Aorta (tissue), 5 donors: ENCODE measurements around the gene FOXN1. TPM values are rescaled to one million over a fixed set of nuclear protein-coding genes. Genes with fewer than 3 reads are reported as not detected.

Experiments used
- ATAC-seq: fragments of 200-7000 bp; cut with Tn5 transposase; one replicate; pipeline ENCODE4 v1.9.1; 2022; ENCODE audit warnings: moderate library complexity; ENCODE audit not compliant: low FRiP score
- DNase-seq, 2 donors: peaks; one replicate each; pipeline ENCODE4 v3.0.0-alpha.2; 2020
- H3K27ac ChIP-seq, 2 donors: one replicate each; pipeline ENCODE4 v1.5.1; 2013; ENCODE audit warnings: low read length in 2 of 2, mild to moderate bottlenecking in 2 of 2, moderate library complexity in 2 of 2, control low read depth in 1 of 2, inconsistent platforms in 1 of 2, low read depth in 1 of 2
- H3K27me3 ChIP-seq, 2 donors: one replicate each; pipeline ENCODE4 v1.6.1; 2013; ENCODE audit warnings: control low read depth in 1 of 2, low read length in 1 of 2, mild to moderate bottlenecking in 1 of 2, moderate library complexity in 1 of 2; ENCODE audit not compliant: insufficient read depth in 2 of 2, control insufficient read depth in 1 of 2
- H3K36me3 ChIP-seq, 2 donors: one replicate each; pipeline ENCODE4 v1.6.1; 2013; ENCODE audit warnings: control low read depth in 1 of 2, low read length in 1 of 2, mild to moderate bottlenecking in 1 of 2; ENCODE audit not compliant: insufficient read depth in 2 of 2, control insufficient read depth in 1 of 2
- H3K4me1 ChIP-seq, 2 donors: one replicate each; pipeline ENCODE4 v1.6.1; 2013; ENCODE audit warnings: low read length in 2 of 2, control low read depth in 1 of 2, mild to moderate bottlenecking in 1 of 2, moderate library complexity in 1 of 2; ENCODE audit not compliant: insufficient read depth in 2 of 2, control insufficient read depth in 1 of 2
- H3K4me3 ChIP-seq, 2 donors: one replicate each; pipeline ENCODE4 v1.5.1; 2013; ENCODE audit warnings: low read length in 2 of 2, control low read depth in 1 of 2, mild to moderate bottlenecking in 1 of 2
- H3K9me3 ChIP-seq: one replicate; pipeline ENCODE4 v1.6.1; 2013; ENCODE audit warnings: mild to moderate bottlenecking, low read length; ENCODE audit not compliant: control insufficient read depth
- WGBS, 2 donors: extraction: QIAGEN DNeasy Blood & Tissue Kit; methylation state at CpG; one replicate each; pipeline ENCODE4 v1.1.7; 2013; 5-methylcytosine and 5-hydroxymethylcytosine counted together
- intact Hi-C, 2 donors: fragments of 100-400 bp; cut with DNase I; formaldehyde crosslinking; loops; one replicate each; pipeline versions ENCODE4 v1.14.2 to v1.15.0; 2022
- polyA plus RNA-seq, 2 donors: library from polyadenylated mRNA; stranded (reverse); fragments of 200-250 nt; gene quantifications; one replicate each; pipeline ENCODE4 v1.2.3, GENCODE V29; 2013
- total RNA-seq, 2 donors: library from RNA; stranded (reverse); fragmentation: NEBNext Ultra II Directional; extraction: Animal tissue kit (Norgen Biotek cat#: 25700); gene quantifications; one replicate each; pipeline ENCODE4 v1.2.1, GENCODE V29; 2021
- donor health status: healthy with polysubstance abuse.
- donor health status: Bipolar disorder and iron deficiency.
- donor health status: DM: no; HTN: no; CAD: no.
- donor health status: DM: no; HTN: no; CAD: no.
- donor health status: DM: yes; HTN: yes; CAD: no.

The FOXN1 gene
- total and polyA plus RNA-seq, 4 donors = not detected

- Histone ChIP-seq H3K4me1 (no peaks in the 10 kb centered on the region), H3K4me3 (no peak overlapping the region), H3K36me3 (no peaks in the 10 kb centered on the region), H3K27ac (no peak overlapping the region), H3K27me3 (peaks cover 0 to 1% of the 10 kb centered on the region in 2 donors), H3K9me3 (no peaks in the 10 kb centered on the region)
- DNase-seq = peak; percentile 82 to 90
- ATAC-seq = no peak
- 29 to 33% methylated on average over 15 of the region's 15 CpGs for WGBS, 2 donors
- intact Hi-C loops = loop anchor here (1.0 to 5.0 kb wide), 3 partner anchors 46 to 118 kb away; partner anchors contain the start of gene RSKR (in 2 of the 2)
These were observed 11.5 kb upstream of the FOXN1 start for GRCh38 chr17:28494445-28495188.

GRCh38 chr17:28495635-28496034 lies 10.5 kb upstream of the FOXN1 start:
- no peaks in the 10 kb centered on the region for H3K36me3 ChIP-seq
- WGBS, 2 donors = 88 to 91% methylated on average over 8 of the region's 8 CpGs
- no peaks in the 10 kb centered on the region for H3K9me3 ChIP-seq
- no peak for ATAC-seq
- H3K4me1 ChIP-seq = no peaks in the 10 kb centered on the region
- intact Hi-C loops = loop anchor here in 1 of 2 donors (2.0 to 5.0 kb wide), 2 partner anchors 45 to 117 kb away; partner anchors contain the start of gene RSKR
- DNase-seq = no peak
- no peak overlapping the region for H3K4me3 ChIP-seq
- no peak overlapping the region for H3K27ac ChIP-seq
- peaks cover 0 to 1% of the 10 kb centered on the region in 2 donors for H3K27me3 ChIP-seq

GRCh38 chr17:28497931-28498330 lies 8.2 kb upstream of the FOXN1 start:
- Histone ChIP-seq H3K4me1 (no peaks in the 10 kb centered on the region), H3K27ac (no peak overlapping the region), H3K4me3 (no peak overlapping the region), H3K36me3 (no peaks in the 10 kb centered on the region), H3K27me3 (peaks cover 0 to 1% of the 10 kb centered on the region in 2 donors), H3K9me3 (no peaks in the 10 kb centered on the region)
- intact Hi-C loops = loop anchor here in 1 of 2 donors (5.0 kb wide), 1 partner anchor 114 kb away; the partner anchor contains the start of gene RSKR
- DNase-seq = no peak
- no peak for ATAC-seq
- WGBS, 2 donors = 50 to 55% methylated on average over 9 of the region's 9 CpGs

GRCh38 chr17:28498652-28499363 lies 7.3 kb upstream of the FOXN1 start:
- no peak overlapping the region for H3K27ac ChIP-seq
- no peak for DNase-seq
- H3K36me3 ChIP-seq = no peaks in the 10 kb centered on the region
- H3K4me3 ChIP-seq = no peak overlapping the region
- no peaks in the 10 kb centered on the region for H3K9me3 ChIP-seq
- 48 to 55% methylated on average over 12 of the region's 12 CpGs for WGBS, 2 donors
- no peaks in the 10 kb centered on the region for H3K27me3 ChIP-seq
- intact Hi-C loops = loop anchor here in 1 of 2 donors (5.0 kb wide), 1 partner anchor 113 kb away; the partner anchor contains the start of gene RSKR
- H3K4me1 ChIP-seq = no peaks in the 10 kb centered on the region
- no peak for ATAC-seq

GRCh38 chr17:28499364-28499664 lies 6.8 kb upstream of the FOXN1 start:
- Histone ChIP-seq H3K36me3 (no peaks in the 10 kb centered on the region), H3K9me3 (no peaks in the 10 kb centered on the region), H3K4me1 (no peaks in the 10 kb centered on the region), H3K27me3 (no peaks in the 10 kb centered on the region), H3K27ac (no peak overlapping the region), H3K4me3 (no peak overlapping the region)
- DNase-seq (no peak), ATAC-seq (no peak)
- WGBS, 2 donors = 89 to 90% methylated on average over 9 of the region's 9 CpGs
- intact Hi-C loops = loop anchor here in 1 of 2 donors (5.0 kb wide), 1 partner anchor 113 kb away; the partner anchor contains the start of gene RSKR

GRCh38 chr17:28499684-28500357 lies 6.3 kb upstream of the FOXN1 start:
- intact Hi-C loops = loop anchor here in 1 of 2 donors (5.0 kb wide), 1 partner anchor 112 kb away; the partner anchor contains the start of gene RSKR
- 68 to 70% methylated on average over 9 of the region's 9 CpGs for WGBS, 2 donors
- no peaks in the 10 kb centered on the region for H3K27me3 ChIP-seq

GRCh38 chr17:28500712-28501379 lies 5.3 kb upstream of the FOXN1 start:
- 67 to 72% methylated on average over 13 of the region's 13 CpGs for WGBS, 2 donors
- Histone ChIP-seq H3K27me3 (no peaks in the 10 kb centered on the region), H3K36me3 (no peaks in the 10 kb centered on the region), H3K9me3 (no peaks in the 10 kb centered on the region), H3K27ac (no peak overlapping the region), H3K4me3 (no peak overlapping the region), H3K4me1 (no peaks in the 10 kb centered on the region)
- ATAC-seq = no peak
- no peak for DNase-seq
- intact Hi-C loops = no loop called here

More at GRCh38 chr17:28499684-28500357, 6.3 kb upstream of the FOXN1 start:
- ATAC-seq (no peak), DNase-seq (no peak)
- no peak overlapping the region for H3K27ac ChIP-seq
- no peaks in the 10 kb centered on the region for H3K36me3 ChIP-seq
- no peaks in the 10 kb centered on the region for H3K4me1 ChIP-seq
- no peak overlapping the region for H3K4me3 ChIP-seq
- H3K9me3 ChIP-seq = no peaks in the 10 kb centered on the region
